ENCODE data around the gene PDHB.
"Not testable (repeated sequence)": the region's sequence is repeated elsewhere in the genome, so short reads cannot be mapped to it uniquely, and the experiment has no call there.

Gene PDHB

DNA sequence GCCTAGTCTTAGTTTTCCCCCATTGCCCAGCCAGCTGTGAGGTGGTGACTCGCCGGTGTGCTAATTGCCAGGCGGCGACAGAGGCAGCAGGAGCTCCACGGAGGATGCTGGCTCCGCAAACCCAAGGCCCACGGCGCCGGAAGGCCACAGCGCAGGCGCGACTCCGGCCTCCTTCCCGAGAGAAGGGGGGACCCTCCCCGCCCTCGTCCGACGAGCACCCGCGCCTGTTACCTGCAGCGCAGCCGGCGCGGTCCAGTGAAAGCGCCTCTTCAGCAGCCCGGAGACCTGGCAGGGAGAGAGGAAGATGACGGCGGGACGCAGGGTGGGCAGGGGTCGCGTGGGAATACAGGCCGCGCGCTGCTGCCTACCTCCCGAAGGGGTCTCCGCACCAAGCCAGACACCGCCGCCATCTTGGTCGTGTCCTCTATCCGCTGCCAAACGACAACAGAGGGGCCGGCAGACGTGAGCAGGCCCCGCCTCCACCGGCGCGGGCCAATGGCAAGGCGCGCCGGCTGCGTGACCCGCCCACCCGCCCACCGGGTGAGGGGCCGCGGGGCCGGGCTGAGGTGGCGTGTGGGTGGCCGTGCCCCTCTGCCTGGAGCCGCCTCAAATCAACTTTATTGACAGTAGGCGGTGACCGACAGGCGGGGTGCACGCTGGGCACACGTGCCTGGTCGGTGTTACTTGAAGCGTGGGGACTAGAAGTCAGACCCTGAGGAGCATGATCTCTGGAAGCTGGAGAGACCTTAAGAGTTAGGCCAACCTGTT is at the start of gene PDHB:
TSS of gene PDHB (minus strand) at position 433 of the 768 bp plus-strand sequence. CDS start at position 410, 23 bp downstream.
- peak; percentile 89 for DNase-seq

DNA sequence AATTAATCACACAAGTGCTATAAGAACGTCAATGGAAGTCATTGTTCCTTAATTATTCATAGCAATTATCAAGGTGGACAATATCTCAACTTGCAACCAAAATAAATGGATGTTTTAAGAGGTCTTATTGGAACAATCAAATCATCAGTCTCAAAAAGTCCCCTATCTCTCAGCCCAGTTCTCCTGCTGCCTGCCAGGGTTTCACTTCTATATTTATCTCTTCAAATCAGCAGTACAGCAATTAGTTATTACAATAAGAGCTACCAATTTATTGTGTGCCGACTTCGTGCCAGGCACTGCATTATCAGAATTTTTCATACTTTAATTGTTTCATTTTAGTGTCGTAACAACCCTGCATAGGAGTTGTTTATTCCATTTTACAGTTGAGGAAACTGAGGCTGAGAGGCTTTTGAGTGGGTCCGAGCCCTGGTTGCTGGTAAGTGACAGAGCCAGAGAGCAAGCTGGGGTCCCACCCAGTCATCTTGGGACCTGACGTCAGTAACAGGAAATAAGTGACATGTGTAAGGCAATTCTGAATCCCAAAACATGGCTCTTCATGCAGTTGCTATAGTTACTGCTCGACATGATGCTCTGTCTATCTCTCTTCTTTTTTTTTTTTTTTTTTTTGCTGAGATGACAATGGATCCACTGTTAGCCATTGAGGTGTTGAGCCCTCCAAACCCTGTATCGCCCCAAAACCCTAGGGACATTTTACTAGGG is 49.4 kb upstream of the PDHB start:
- DNase-seq: no peak

DNA sequence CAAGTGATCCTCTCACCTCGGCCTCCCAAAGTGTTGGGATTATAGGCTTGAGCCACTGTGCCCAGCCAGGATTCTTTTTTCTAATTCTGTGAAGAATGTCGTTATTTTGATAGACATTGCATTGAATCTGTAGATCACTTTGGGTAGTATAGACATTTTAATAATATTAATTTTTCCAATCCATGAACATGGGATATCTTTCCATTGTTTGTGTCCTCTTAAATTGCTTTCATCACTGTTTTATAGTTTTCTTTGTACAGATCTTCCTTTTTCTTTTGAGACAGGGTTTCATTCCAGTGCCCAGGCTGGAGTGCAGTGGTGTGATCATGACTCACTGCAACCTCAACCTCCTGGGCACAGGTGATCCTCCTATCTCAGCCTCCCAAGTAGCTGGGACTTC is 46.7 kb upstream of the PDHB start:
- no peak for DNase-seq

DNA sequence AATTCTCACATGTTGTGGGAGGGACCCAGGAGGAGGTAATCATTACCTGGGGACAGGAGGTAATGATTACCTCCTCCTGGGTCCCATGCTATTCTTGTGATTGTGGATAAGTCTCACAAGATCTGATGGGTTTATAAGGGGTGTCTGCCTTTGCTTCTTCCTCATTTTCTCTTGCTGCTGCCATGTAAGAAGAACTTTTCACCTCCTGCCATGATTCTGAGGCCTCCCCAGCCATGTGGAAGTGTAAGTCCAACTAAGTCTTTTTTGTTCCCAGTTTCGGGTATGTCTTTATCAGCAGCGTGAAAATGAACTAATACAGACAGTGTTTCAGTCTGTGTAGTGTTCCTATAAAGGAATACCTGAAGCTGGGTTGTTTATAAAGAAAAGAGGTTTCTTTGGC is 45.1 kb upstream of the PDHB start:
- DNase-seq: no peak

DNA sequence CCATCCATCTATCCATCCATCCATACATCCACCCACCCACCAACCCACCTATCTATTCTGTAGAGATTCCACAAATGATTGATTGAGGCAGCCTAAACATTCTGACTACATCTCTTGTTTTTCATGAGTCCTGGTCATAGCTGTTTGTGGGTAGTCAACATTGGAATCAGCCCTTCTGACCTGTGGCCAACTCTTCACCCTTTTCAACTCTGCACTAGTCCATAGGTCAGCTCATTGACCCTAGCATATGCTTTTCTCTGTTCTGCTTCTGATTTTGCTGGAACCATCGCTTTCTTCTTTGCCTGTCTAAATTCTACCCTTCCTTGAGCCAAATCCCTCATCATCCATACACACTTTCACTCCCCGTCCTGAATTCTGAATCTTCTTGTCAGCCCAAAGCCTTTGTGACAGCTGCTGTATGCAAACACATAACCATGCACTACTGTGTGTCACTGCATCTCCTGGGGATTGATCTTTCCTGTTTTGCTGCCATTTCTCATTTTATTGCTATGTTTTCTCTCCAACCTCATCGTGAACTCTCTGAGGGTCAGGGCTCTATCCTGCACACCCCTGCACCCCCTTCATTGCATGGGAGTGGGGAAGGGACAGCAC is 41.4 kb upstream of the PDHB start:
- DNase-seq: no peak

DNA sequence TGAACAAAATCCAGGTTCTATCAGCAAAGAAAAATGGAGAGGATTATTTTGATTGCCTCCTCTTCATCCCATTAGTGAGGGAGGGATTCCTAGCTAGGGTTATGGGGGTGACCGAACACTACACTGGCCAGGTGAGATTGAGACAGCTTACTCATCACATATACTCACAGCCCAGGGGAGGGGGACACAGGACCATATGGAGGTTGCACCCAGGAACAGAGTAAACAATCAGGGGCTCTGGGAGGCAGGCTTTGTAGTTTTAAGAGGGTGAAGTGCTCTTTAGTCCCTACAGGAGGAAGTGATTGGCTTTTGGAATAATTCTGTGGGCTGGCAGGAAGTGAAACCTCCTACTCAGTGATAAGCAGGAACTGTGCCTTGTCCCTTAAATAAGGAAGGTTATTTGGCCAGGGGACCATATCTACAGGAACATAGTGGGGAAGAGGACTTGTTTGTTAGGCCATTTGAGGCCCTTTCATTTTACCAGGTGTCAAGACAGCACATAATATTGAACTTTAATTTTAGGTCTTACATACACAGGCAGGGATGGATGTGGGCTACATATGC is 40.8 kb upstream of the PDHB start:
- DNase-seq: no peak

DNA sequence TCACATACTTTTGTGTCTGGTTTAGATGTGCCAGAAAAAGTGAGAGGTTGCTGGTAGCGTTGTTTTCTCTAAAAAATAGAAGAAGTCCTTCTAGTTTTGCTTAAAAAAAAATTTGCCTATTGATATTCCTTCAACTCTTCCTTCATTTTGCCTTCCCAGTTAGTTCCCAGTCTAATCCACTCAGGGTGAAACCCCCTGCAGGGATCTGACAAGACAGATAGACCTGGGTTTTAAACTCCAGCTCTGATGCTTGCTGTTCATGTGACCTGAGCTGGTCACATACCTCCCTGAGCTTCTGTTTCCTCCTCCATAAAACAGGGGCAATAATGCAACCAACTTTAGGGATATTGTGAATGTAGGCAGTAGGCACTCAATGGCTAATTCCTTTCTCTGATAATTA is 39.6 kb upstream of the PDHB start:
- DNase-seq: no peak

DNA sequence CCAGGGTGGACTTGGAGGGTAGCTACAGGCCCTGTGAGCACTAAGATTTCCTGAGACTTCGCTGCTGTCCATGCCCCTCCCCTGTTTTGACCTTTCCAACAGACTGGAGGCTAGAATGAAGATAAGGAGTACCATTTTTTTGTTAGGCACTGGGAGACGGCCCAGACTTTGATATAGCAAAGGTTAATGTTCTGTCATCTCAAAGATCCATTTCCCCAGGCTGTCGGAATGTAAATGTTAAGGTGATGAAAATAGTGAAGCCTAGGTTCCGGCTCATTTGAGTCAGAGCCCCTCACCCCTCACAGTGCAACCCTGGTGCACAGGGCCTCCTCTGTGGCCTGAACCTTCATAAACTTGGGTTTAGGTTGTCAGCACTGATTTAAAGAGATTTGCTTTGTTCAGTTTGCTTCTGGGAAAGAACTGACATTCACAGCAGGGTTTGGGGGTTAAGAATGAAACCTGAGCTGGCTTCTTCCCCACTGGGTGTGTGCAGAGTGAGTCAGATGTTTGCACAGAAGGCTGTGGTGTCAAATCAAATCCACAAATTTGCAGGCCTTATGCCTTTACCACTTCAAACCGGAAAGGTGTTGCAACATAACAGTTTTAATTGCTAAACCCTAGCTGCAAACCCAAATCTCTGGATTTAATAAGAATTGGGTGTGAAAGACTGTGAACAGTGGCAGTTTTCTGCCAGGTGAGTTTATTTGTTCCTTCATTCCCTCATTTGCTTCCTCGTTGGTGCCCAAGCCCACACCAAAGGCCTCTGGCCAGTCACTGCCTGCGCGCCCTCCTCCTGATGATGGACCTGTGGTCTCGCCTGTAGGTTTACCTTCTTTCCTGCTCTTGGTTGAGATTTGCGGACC is 37.6 kb upstream of the PDHB start:
- peak; percentile 78 for DNase-seq

DNA sequence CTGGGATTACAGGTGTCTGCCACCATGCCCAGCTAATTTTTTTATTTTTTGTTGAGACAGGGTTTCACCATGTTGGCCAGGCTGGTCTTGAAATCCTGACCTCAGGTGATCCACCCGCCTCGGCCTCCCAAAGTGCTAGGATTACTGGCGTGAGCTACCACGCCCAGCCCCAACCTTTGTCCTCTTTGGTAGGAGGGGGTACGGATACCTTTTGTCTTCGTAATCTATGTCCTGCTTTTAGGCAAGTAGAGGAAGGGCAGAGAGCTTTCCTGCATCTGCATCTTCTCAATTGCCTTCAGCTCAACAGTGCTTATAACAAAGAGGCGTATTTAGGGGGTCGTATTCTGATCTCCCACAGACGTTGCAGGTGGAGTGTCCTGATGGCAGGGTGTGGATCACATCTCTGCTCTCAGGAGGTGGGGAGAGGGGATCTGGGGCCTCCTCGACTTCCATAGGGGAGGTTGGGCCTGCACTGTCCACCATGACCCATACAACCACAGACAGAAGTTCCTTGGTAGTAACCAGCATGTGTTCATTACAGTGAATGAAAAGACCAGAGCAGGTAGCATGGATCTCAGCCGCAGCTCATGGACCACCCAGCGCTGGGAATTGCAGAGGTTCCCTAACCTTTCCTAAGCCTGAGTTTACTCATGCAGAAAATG is 36.9 kb upstream of the PDHB start:
- no peak for DNase-seq

DNA sequence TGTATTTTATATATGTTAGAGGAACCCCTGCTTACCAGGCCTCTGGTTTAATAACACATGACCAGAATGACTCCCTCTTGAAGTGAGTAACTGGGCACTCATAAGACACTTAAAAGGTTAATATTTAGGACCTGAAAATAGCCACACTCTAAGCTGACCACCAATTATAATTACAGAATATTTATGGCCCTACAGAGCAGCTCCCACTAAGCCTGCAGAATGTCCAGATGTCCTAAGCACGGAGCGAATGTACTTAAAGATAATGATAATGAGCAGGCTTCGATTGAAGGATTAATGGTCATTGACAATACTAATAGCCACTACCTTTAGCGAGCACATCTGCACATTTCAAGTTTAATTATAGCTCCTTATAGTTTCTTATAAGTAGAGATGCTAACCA is 35.5 kb upstream of the PDHB start:
- DNase-seq: no peak

DNA sequence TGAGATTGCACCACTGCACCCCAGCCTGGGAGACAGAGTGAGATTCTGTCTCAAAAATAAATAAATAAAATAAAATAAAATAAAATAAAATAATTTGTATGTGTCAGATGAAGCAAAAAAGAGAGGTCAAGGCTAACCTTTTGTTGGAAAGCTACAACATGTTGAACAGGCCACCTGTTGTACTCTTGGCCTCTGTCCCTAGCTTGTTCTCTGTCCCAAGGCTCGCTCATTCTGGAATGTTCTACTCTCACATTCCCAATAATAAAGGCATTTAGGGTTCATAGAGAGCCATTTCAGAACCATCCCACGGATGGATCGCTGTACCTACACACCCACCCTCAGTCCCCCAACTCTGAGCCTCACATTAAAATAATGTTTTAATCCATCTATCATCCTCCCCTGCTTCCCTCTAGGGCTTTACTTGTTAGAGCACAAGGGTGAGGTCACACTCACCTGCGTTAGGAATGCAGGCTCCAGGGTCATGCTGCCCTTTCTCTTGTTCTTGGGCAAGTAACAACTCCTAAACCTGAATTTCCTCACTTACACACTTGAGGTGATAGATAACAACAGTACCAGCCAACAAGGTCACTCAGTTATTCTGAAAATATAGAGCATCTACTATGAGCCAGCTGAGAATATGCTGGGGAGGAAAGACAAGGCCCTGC is 33.4 kb upstream of the PDHB start:
- no peak for DNase-seq

DNA sequence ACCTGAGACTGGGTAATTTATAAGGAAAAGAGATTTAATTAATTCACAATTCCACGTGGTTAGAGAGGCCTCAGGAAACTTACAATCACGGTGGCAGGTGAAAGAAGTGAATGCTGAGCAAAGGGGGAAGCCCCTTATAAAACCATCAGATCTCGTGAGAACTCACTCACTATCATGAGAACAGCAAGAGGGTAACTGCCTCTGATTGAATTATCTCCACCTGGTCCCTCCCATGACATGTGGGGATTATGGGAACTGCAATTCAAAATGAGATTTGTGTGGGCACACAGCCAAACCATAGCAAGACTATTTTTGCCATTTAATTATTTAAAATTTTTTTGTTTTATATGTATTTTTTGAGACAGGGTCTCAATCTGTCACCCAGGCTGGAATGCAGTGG is 31.2 kb upstream of the PDHB start:
- DNase-seq: no peak

DNA sequence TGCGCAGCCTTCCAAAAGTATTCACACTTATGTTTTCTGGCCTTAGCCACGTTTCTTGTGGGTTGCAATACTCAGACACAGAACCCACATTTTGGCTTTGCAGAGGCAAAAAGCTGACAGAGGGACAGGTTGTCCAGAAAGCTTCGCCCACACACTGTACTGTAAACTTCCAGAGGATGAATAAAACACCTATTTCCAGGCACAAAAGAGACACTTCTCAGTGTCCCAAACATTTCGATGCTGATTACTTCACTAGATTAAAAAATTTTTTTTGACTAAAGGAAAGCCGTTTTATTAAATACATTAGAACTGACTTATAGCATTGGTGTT is 30.3 kb upstream of the PDHB start:
- DNase-seq: no peak

DNA sequence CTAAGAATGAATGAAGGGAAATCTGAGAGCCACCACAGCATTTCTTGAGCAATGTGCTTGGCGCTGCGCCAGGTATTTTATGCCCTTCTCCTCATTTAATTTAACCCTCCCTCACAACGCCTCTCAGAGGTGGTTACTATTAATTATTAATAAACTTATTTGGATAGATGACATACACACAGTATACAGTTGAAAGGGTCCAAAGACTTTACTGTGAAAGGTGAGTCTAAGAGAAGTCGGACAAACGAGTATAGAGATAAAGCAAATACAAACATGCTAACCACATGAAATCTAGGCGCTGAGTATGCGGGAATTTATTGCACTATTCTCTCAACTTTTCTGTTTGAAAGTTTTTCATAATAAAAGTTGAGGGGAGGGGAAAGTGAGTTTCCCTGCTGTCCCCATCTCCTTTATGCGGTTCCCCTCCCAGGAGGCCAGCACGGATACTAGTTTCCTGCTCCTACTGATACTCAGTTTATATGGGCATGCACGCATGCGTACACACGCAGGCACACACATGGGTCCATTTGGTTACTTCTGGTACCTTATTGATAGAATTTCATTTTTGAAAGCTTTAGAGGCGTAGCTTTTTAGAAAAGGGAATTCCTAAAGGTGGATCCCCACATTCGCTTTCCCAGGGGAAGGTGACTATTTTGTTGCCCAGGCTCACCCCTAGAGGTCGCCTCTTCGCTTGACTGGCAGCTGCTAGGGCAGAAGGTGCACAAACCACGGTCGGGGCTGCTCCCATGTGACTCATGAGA is 29.7 kb upstream of the PDHB start:
- DNase-seq: peak; percentile 87

DNA sequence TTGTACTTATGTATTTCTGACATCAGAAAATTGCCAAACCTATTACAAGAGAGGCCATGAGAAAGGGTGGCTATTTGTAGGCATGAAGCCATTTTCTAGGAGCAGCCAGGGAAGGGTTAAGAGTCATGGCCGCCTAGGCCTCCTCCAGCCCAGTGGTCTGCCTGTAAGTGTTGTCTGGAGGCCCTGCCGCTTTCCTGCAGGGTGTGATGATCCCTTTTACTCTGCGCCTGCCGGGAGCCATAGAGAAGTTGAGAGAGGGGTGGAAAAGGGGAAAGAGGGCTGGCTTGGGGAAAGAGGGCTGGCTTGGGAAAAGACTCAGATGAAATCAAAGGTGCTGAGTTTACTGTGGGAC is 29.2 kb upstream of the PDHB start:
- no peak for DNase-seq

DNA sequence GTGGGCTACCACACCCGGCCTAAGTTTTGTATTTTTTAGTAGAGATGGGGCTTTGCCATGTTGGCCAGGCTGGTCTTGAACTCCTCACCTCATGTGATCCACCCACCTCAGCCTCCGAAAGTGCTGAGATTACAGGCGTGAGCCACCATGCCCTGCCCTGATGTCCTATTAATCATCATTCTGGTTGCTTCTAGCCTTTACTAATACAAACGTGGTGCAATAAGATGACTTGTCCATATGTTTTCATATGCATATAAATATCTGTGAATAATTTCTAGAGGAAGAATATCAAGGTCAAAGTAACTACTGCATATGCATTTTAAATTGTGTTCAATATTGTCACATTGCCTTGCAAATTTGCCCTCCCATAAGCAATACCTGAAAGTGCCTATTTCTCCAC is 25.5 kb upstream of the PDHB start:
- no peak for DNase-seq

DNA sequence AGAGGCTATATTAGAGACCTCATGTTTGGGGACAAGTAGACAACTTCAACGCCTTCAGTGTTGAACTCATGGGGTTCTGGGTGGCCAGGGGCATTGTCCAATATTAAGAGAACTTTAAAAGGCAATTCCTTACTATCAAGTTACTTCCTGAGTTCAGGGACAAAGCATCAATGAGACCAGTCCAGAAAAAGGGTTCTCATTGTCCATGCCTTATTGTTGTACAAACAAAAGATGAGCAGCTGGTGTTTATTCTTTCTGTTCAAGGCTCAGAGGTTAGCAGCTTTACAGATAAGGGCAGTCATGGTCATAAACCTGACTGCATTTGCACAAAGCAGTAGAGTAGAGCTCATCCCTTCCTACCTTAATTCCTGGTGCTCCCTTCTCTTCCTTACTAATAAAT is 18.5 kb upstream of the PDHB start:
- DNase-seq: no peak

DNA sequence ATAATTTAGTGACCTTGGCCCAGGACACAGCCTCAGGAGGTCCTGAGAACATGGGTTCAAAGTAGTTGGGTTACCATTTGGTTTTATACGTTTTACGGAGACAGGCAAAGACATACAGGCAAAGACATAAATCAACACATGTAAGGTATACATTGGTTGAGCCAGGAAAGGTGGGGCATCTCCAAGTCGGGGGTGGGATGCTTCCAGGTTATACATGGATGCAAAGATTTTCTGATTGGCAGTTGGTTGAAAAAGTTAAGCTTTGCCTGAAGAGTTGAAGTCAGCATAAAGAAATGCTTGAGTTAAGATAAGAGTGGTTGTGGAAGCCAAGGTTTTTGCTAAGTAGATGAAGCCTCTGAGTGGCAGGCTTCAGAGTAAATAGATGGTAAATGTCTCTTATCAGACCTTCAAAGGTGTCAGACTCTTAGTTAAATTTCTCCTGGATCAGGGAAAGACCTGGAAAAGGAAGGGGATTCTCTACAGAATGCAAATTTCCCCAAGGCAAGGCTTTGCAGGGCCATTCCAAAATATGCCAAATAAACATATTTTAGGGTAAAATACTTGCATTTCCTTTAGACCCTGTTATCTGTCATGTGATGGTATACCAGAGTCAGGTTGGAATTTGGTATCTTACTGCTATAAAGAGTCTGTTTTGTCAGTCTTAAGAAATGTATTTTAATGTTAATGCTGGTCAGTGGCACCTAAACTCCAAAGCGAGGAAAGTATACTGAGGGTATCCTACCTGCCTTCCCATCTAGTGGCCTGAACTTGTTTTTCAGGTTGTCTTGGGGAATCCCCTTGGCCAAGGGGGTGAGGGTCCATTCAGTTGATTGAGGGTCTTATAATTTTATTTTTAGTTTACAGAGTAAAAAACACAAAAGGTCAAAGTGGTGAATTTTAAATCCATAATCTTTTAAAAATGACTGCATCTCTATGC is 8.2 kb upstream of the PDHB start:
- no peak for DNase-seq

DNA sequence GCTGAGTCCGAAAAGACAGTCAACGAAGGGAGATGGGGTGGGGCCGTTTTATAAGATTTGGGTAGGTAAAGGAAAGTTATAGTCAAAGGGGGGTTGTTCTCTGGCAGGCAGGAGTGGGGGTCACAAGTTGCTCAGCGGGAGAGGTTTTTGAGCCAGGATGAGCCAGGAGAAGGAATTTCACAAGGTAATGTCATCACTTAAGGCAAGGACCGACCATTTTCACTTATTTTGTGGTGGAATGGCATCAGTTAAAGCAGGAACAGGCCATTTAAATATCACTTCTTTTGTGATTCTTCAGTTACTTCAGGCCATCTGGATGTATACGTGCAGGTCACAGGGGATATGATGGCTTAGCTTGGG is 7.3 kb upstream of the PDHB start:
- DNase-seq: not testable (repeated sequence)

DNA sequence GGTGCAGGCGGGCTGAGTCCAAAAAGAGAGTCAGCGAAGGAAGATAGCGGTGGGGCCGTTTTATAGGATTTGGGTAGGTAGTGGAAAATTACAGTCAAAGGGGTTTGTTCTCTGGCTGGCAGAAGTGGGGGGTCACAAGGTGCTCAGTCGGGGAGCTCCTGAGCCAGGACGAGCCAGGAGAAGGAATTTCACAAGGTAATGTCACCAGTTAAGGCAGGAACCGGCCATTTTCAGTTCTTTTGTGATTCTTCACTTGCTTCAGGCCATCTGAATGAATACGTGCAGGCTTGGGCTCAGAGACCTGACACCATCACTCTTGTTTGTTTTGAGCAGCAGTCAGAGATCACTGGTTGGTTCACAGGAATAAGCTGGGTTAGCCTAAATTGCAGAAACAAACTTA is 3.6 kb upstream of the PDHB start:
- not testable (repeated sequence) for DNase-seq

Data from EL (cell line).